NCI-H526 treated with DMSO at 0.1 percent for 48 hours (cell line): ENCODE results near the gene ACAD11.
"Not testable (repeated sequence)": the region's sequence is repeated elsewhere in the genome, so short reads cannot be mapped to it uniquely, and the experiment has no call there.

ENCODE experiments used
- DNase-seq: peaks from one replicate; lab custom pipeline; 2025; lab: John Stamatoyannopoulos, UW

ACAD11 gene

GRCh38 chr3:132645058-132645457, 14.6 kb downstream of the ACAD11 start:
- DNase-seq = no peak

GRCh38 chr3:132643366-132643765, 16.2 kb downstream of the ACAD11 start:
- no peak for DNase-seq

- no peak for DNase-seq
Observed at GRCh38 chr3:132642539-132642847, 17.1 kb downstream of the ACAD11 start.

GRCh38 chr3:132641837-132642538, 17.6 kb downstream of the ACAD11 start:
- DNase-seq = peak; percentile 54

GRCh38 chr3:132641427-132641826, 18.2 kb downstream of the ACAD11 start:
- not testable (repeated sequence) for DNase-seq

- DNase-seq = no peak
Observed at GRCh38 chr3:132638706-132639105, 20.9 kb downstream of the ACAD11 start.

- DNase-seq = no peak
Observed at GRCh38 chr3:132637590-132637989, 22.0 kb downstream of the ACAD11 start.

- no peak for DNase-seq
Observed at GRCh38 chr3:132635052-132635451, 24.6 kb downstream of the ACAD11 start.

- no peak for DNase-seq
Observed at GRCh38 chr3:132630612-132631011, 29.0 kb downstream of the ACAD11 start.

- DNase-seq = no peak
Observed at GRCh38 chr3:132629928-132630327, 29.7 kb downstream of the ACAD11 start.

GRCh38 chr3:132628157-132628556, 31.5 kb downstream of the ACAD11 start:
- DNase-seq = no peak

GRCh38 chr3:132626955-132627354, 32.7 kb downstream of the ACAD11 start:
- no peak for DNase-seq

GRCh38 chr3:132625613-132626012, 34.0 kb downstream of the ACAD11 start:
- no peak for DNase-seq

- no peak for DNase-seq
Observed at GRCh38 chr3:132624790-132625189, 34.8 kb downstream of the ACAD11 start.

GRCh38 chr3:132623646-132624045, 36.0 kb downstream of the ACAD11 start:
- DNase-seq = no peak

GRCh38 chr3:132622761-132623160, 36.8 kb downstream of the ACAD11 start:
- DNase-seq = no peak

- DNase-seq = no peak
Observed at GRCh38 chr3:132622148-132622547, 37.5 kb downstream of the ACAD11 start.

GRCh38 chr3:132616780-132617179, 42.8 kb downstream of the ACAD11 start:
- no peak for DNase-seq

- DNase-seq = no peak
Observed at GRCh38 chr3:132615881-132616280, 43.7 kb downstream of the ACAD11 start.

GRCh38 chr3:132615301-132615700, 44.3 kb downstream of the ACAD11 start:
- DNase-seq = not testable (repeated sequence)

- not testable (repeated sequence) for DNase-seq
Observed at GRCh38 chr3:132606620-132607019, 53.0 kb downstream of the ACAD11 start.

- DNase-seq = no peak
Observed at GRCh38 chr3:132606085-132606484, 53.5 kb downstream of the ACAD11 start.

- DNase-seq = no peak
Observed at GRCh38 chr3:132605374-132605792, 54.2 kb downstream of the ACAD11 start.

- DNase-seq = not testable (repeated sequence)
Observed at GRCh38 chr3:132600614-132601013, 59.0 kb downstream of the ACAD11 start.
